Renal cortex interstitium (tissue), 15 donors: ENCODE measurements around the gene PSMB9. TPM values are rescaled to one million over a fixed set of nuclear protein-coding genes. Genes with fewer than 3 reads are reported as not detected.
"Not testable (repeated sequence)": the region's sequence is repeated elsewhere in the genome, so short reads cannot be mapped to it uniquely, and the experiment has no call there.

Experiments used
- DNase-seq, 11 donors: peaks; one replicate each; pipeline ENCODE4 v3.0.0-alpha.2; 2013; ENCODE audit warnings: low read depth in 9 of 11, low spot score in 4 of 11; ENCODE audit errors: extremely low read depth in 1 of 11
- long read RNA-seq, 16 experiments: transcript quantifications; one replicate each; lab custom pipeline, GENCODE V29; 2026
- polyA plus RNA-seq, 3 donors: library from polyadenylated mRNA; unstranded; fragments of 120-200 nt; gene quantifications; one replicate each; pipeline ENCODE4 v1.2.1, GENCODE V29; 2013; ENCODE audit not compliant: insufficient read length in 3 of 3

Gene PSMB9
- polyA plus RNA-seq, result 1 to 10 TPM; 5.1 to 6.7 (median 5.1) TPM
- long read RNA-seq, donor 1, partial matches to known transcripts, result 0 of 4 reads
- long read RNA-seq, donor 1, other reads (novel, unspliced or antisense), result 0 of 4 reads
- long read RNA-seq, donor 2, result 0 reads
- long read RNA-seq, donor 3, transcript PSMB9-207 (6 exons, 782 nt), result major isoform, 8 of 8 reads
- long read RNA-seq, donor 3, partial matches to known transcripts, result 0 of 8 reads
- long read RNA-seq, donor 3, other reads (novel, unspliced or antisense), result 0 of 8 reads
- long read RNA-seq, donor 4, partial matches to known transcripts, result 0 of 3 reads
- long read RNA-seq, donor 4, other reads (novel, unspliced or antisense), result 0 of 3 reads
- long read RNA-seq, donor 5, result 0 reads
- long read RNA-seq, donor 6, partial matches to known transcripts, result 0 of 3 reads
- long read RNA-seq, donor 6, other reads (novel, unspliced or antisense), result 0 of 3 reads
- long read RNA-seq, donor 7, transcript PSMB9-207 (6 exons, 782 nt), result major isoform, 5 of 15 reads
- long read RNA-seq, donor 7, partial matches to known transcripts, result 10 of 15 reads
- long read RNA-seq, donor 7, other reads (novel, unspliced or antisense), result 0 of 15 reads
- long read RNA-seq, donor 8, result 0 reads
- long read RNA-seq, donor 9, transcript PSMB9-207 (6 exons, 782 nt), result major isoform, 6 of 6 reads
- long read RNA-seq, donor 9, partial matches to known transcripts, result 0 of 6 reads
- long read RNA-seq, donor 9, other reads (novel, unspliced or antisense), result 0 of 6 reads
- long read RNA-seq, donor 10, transcript PSMB9-207 (6 exons, 782 nt), result major isoform, 5 of 5 reads
- long read RNA-seq, donor 10, partial matches to known transcripts, result 0 of 5 reads
- long read RNA-seq, donor 10, other reads (novel, unspliced or antisense), result 0 of 5 reads
- long read RNA-seq, donor 11, transcript PSMB9-207 (6 exons, 782 nt), result major isoform, 5 of 5 reads
- long read RNA-seq, donor 11, partial matches to known transcripts, result 0 of 5 reads
- long read RNA-seq, donor 11, other reads (novel, unspliced or antisense), result 0 of 5 reads
- long read RNA-seq, donor 12, partial matches to known transcripts, result 0 of 1 reads
- long read RNA-seq, donor 12, other reads (novel, unspliced or antisense), result 0 of 1 reads
- long read RNA-seq, donor 13, result 0 reads
- long read RNA-seq, donor 14, transcript PSMB9-207 (6 exons, 782 nt), result major isoform, 5 of 5 reads
- long read RNA-seq, donor 14, partial matches to known transcripts, result 0 of 5 reads
- long read RNA-seq, donor 14, other reads (novel, unspliced or antisense), result 0 of 5 reads
- long read RNA-seq, donor 15, partial matches to known transcripts, result 0 of 3 reads
- long read RNA-seq, donor 15, other reads (novel, unspliced or antisense), result 0 of 3 reads
- long read RNA-seq, donor 16, transcript PSMB9-207 (6 exons, 782 nt), result major isoform, 13 of 13 reads
- long read RNA-seq, donor 16, partial matches to known transcripts, result 0 of 13 reads
- long read RNA-seq, donor 16, other reads (novel, unspliced or antisense), result 0 of 13 reads

DNA sequence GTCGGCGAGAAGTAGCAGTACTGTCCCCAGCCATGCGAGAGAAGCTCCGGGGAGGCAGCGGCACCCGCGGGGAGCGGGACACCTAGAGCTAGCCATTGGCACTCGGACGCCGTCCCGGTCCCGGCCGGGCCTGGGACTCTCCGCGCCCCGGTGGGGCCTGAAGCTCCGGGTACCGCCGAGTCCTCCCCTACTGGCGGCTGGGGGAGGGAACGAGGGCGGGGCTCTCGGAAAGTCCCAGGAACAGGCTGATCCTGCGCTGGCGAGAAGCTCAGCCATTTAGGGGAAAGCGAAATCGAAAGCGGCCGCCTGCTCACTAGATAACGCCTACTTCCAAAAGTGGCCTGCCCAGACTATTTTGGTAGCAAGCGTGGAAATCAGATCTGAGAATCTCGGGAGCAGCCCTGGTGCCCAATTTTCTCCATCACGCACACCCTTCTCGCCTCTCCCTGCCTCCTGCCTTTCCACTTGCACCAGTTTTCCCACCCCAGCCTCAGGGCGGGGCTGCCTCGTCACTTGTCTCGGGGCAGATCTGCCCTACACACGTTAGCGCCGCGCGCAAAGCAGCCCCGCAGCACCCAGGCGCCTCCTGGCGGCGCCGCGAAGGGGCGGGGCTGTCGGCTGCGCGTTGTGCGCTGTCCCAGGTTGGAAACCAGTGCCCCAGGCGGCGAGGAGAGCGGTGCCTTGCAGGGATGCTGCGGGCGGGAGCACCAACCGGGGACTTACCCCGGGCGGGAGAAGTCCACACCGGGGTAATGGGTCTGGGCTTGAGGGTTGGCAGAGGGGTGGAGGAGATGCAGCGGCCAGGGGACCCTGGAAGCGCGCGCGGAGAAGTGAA, at the start of gene PSMB9, which contains the start of gene TAP1:
Gene PSMB9, plus strand, starts transcription at position 652 of the 835 bp plus-strand sequence. Its CDS starts 38 bp downstream, at position 690.
Gene TAP1, minus strand, starts transcription at position 164 of the 835 bp plus-strand sequence. Its CDS starts 68 bp downstream, at position 96.
- peak; percentile 66 to 91 (median 87) for DNase-seq

DNA sequence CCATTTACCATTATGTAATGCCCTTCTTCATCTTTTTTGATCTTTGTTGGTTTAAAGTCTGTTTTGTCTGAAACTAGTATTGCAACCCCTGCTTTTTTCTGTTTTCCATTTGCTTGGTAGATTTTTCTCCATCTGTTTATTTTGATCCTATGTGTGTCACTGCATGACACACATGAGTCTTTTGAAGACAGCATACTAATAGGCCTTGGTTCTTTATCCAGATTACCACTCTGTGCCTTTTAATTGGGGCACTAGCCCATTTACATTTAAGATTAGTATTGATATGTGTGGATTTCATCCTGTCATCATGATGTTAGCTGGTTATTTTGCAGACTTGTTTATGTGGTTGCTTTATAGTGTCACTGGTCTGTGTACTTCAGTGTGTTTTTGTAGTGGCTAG, 48.6 kb upstream of the PSMB9 start:
- DNase-seq, result not testable (repeated sequence)

DNA sequence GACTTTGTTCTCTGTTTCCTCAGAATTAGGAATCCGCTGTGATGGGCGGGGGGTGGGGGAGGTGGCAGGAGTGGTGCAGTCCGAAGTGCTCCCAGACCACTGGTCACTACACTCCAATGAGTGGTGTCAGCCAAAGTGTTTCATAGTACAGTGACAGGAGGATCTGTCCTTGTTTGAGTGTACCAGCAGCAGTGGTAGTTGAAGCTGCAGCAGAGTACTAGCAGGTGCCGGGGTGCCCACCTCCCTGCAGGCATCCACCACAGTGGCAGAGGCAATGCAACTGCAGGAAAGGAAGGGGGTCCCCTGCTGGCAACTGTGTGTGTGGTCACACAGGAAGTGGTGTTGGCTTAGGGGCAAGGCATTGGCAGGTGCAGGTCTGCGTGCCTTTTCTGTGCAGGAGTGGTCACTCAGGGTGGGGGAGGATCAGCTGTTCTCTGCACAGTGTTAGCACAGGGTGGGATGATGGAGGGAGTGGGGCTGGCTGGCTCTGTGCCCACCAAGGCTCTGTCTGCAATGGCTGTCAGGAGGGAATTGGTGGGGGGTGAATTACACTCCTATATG, 46.9 kb upstream of the PSMB9 start:
- DNase-seq, result no peak

DNA sequence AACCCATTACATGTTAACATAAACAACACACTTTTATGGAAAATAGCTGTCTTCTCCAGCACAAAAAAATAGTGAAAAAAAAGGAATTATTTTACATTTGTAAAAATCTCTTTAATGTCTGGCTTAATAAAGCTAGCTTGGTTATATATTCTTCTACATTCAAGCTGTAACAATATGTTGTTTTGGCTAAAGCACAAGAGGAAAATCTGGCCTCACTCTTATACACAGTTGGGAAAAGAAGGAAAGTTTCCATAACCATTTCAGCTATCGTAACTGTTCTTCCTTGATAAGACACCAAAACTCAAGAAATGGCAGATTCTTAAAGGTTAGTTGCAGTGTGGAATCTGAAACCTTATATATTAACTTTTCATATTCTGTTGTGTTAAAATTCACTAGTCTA, 44.8 kb upstream of the PSMB9 start:
- no peak for DNase-seq

- no peak for DNase-seq
Observed at GRCh38 chr6:32814145-32814544, 39.8 kb upstream of the PSMB9 start.

GRCh38 chr6:32815115-32815514, 38.9 kb upstream of the PSMB9 start:
- DNase-seq, result no peak

GRCh38 chr6:32815996-32816395, 38.0 kb upstream of the PSMB9 start:
- DNase-seq, result no peak

GRCh38 chr6:32816746-32817204, 37.2 kb upstream of the PSMB9 start, which contains the start of gene HLA-DOB:
HLA-DOB (minus strand) TSS chr6:32817002; CDS start chr6:32816951, 51 bp downstream.
- DNase-seq, result no peak

GRCh38 chr6:32818867-32819266, 35.1 kb upstream of the PSMB9 start:
- DNase-seq, result no peak

DNA sequence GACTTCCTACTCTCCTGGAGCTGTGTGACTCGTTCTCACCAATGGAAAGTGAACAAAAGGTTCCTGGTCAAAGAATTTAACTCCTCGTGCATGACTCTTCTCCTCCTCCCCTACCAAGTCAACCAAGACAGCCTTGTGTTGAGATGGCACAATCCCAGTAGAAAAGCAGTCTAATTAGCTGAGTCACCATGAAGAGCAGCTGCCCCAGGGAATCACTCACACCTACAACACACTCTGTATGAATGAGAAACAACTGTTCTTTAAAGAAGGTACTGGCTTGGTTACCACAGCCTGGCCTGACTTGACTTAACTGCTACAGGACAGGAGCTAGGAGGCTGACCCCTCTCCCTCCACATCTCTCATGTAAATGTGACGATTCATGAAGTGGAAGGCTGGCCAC, 34.3 kb upstream of the PSMB9 start:
- no peak for DNase-seq

- peak in 2 of 11 donors; percentile 4 to 11 for DNase-seq
Observed at GRCh38 chr6:32825966-32826365, 28.0 kb upstream of the PSMB9 start.

DNA sequence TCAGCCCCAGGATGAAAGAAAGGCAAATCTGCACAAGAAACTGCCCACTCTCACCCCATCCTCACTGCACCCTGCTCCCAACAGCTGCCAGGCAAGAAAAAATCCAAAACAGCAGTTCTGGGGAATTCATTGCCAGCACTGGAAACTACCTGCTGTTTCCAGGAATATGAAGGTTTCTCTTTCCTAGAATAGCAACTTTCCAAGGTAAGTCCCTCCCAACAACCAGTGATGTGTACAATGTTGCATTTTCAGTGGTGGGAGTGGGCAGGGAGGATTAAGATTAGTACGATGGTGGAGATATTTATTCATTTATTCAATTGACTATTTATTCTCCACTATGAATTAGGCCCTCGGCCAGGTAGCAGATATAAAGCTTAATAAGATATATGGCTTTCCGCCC, 27.0 kb upstream of the PSMB9 start:
- no peak for DNase-seq

- no peak for DNase-seq
Observed at GRCh38 chr6:32829495-32829894, 24.5 kb upstream of the PSMB9 start.

GRCh38 chr6:32830017-32830416, 24.0 kb upstream of the PSMB9 start:
- DNase-seq, result no peak

GRCh38 chr6:32830936-32831335, 23.1 kb upstream of the PSMB9 start:
- no peak for DNase-seq

- DNase-seq, result no peak
Observed at GRCh38 chr6:32832535-32832934, 21.5 kb upstream of the PSMB9 start.

GRCh38 chr6:32833664-32834063, 20.3 kb upstream of the PSMB9 start:
- DNase-seq, result no peak
